IMR-90 (cell line): ENCODE measurements around the gene EXOC2. TPM values are rescaled to one million over a fixed set of nuclear protein-coding genes. Genes with fewer than 3 reads are reported as not detected.

Experiments
- ATAC-seq: fragments of 200-7000 bp; cut with Tn5 transposase; 2 replicates; pipeline ENCODE4 v1.9.1; 2020; ENCODE audit warnings: low read depth, mild to moderate bottlenecking, moderate library complexity
- BruUV-seq: library from RNA; stranded (reverse); fragments of 400-500 nt; replicated peaks from 2 replicates; lab custom pipeline; 2021; lab: Mats Ljungman, UMichigan
- CTCF ChIA-PET: fragments of 300-600 bp; formaldehyde crosslinking; extraction: SDS; loops from one replicate; lab custom pipeline; 2021; ENCODE audit warnings: antibody characterized with exemption; lab: Yijun Ruan, JAX
- POLR2A ChIA-PET: fragments of 300-600 bp; sonication (Branson Sonifier 250); formaldehyde crosslinking; loops from one replicate; lab custom pipeline; 2022; ENCODE audit warnings: antibody characterized with exemption; ENCODE audit not compliant: unreplicated experiment; lab: Charles Lee
- DNase-seq: peaks from one replicate; pipeline ENCODE4 v3.0.0; 2013
- H2AFZ ChIP-seq: replicated peaks from 2 replicates; pipeline ENCODE3; 2013; ENCODE audit warnings: low read length, mild to moderate bottlenecking; ENCODE audit not compliant: poor library complexity
- H2AK5ac ChIP-seq: 2 replicates; pipeline ENCODE4 v1.6.1; 2013; ENCODE audit warnings: low read depth, low read length, inconsistent platforms
- H2AK9ac ChIP-seq: replicated peaks from 2 replicates; pipeline ENCODE3; 2013; ENCODE audit warnings: mild to moderate bottlenecking, low read depth, low read length, moderate library complexity; ENCODE audit not compliant: poor library complexity
- H2BK120ac ChIP-seq: 2 replicates; pipeline ENCODE4 v1.6.1; 2013; ENCODE audit warnings: low read depth, low read length, inconsistent platforms
- H2BK15ac ChIP-seq: 3 replicates; pipeline ENCODE4 v1.6.1; 2013; ENCODE audit warnings: low read depth, low read length, inconsistent platforms
- H2BK20ac ChIP-seq: 2 replicates; pipeline ENCODE4 v1.6.1; 2013; ENCODE audit warnings: low read depth, mild to moderate bottlenecking, inconsistent platforms, low read length, moderate library complexity
- H2BK5ac ChIP-seq: 2 replicates; pipeline ENCODE4 v1.6.1; 2013; ENCODE audit warnings: mild to moderate bottlenecking, low read depth, low read length, inconsistent platforms; ENCODE audit not compliant: poor library complexity, severe bottlenecking
- H3K14ac ChIP-seq: replicated peaks from 2 replicates; pipeline ENCODE4 v1.6.1; 2013; ENCODE audit warnings: low read depth, low read length, inconsistent platforms
- H3K18ac ChIP-seq: 2 replicates; pipeline ENCODE4 v1.6.1; 2013; ENCODE audit warnings: low read depth, low read length, control low read depth
- H3K23ac ChIP-seq: 2 replicates; pipeline ENCODE4 v1.6.1; 2013; ENCODE audit warnings: low read depth, low read length, inconsistent platforms
- H3K27ac ChIP-seq: 2 replicates; pipeline ENCODE4 v1.5.1; 2013; ENCODE audit warnings: mild to moderate bottlenecking, control low read depth, low read length; ENCODE audit not compliant: insufficient read depth
- H3K27me3 ChIP-seq: 2 replicates; pipeline ENCODE4 v1.6.1; 2013; ENCODE audit warnings: low read length; ENCODE audit not compliant: control insufficient read depth, insufficient read depth
- H3K36me3 ChIP-seq: 2 replicates; pipeline ENCODE4 v1.6.1; 2013; ENCODE audit warnings: low read length, mixed read lengths; ENCODE audit not compliant: control insufficient read depth, insufficient read depth
- H3K4ac ChIP-seq: 2 replicates; pipeline ENCODE4 v1.6.1; 2013; ENCODE audit warnings: low read depth, low read length, inconsistent platforms
- H3K4me1 ChIP-seq: 2 replicates; pipeline ENCODE4 v1.6.1; 2013; ENCODE audit warnings: low read length, mixed read lengths; ENCODE audit not compliant: control insufficient read depth, insufficient read depth
- H3K4me2 ChIP-seq: 2 replicates; pipeline ENCODE4 v1.6.1; 2013; ENCODE audit warnings: low read depth, mild to moderate bottlenecking, control low read depth, low read length, moderate library complexity
- H3K4me3 ChIP-seq: 2 replicates; pipeline ENCODE4 v1.5.1; 2013; ENCODE audit warnings: low read depth, mild to moderate bottlenecking, control low read depth, low read length, moderate library complexity; ENCODE audit not compliant: insufficient read depth
- H3K56ac ChIP-seq: 2 replicates; pipeline ENCODE4 v1.6.1; 2013; ENCODE audit warnings: low read length, inconsistent platforms; ENCODE audit not compliant: insufficient read depth; ENCODE audit errors: extremely low read depth
- H3K79me1 ChIP-seq, 2 experiments: 2 replicates each; pipeline ENCODE4 v1.6.1; 2013; ENCODE audit warnings: low read length in 2 of 2, inconsistent platforms in 1 of 2, low read depth in 1 of 2
- H3K9ac ChIP-seq: 2 replicates; pipeline ENCODE4 v1.6.1; 2013; ENCODE audit warnings: low read depth, low read length, control low read depth
- H3K9me1 ChIP-seq: 2 replicates; pipeline ENCODE4 v1.6.1; 2013; ENCODE audit warnings: low read length, inconsistent platforms; ENCODE audit not compliant: insufficient read depth
- H3K9me3 ChIP-seq: 2 replicates; pipeline ENCODE4 v1.6.1; 2013; ENCODE audit warnings: low read length; ENCODE audit not compliant: control insufficient read depth, insufficient read depth
- H4K20me1 ChIP-seq: 2 replicates; pipeline ENCODE4 v1.6.1; 2013; ENCODE audit warnings: low read length, inconsistent platforms; ENCODE audit not compliant: insufficient read depth
- H4K5ac ChIP-seq: 2 replicates; pipeline ENCODE4 v1.6.1; 2013; ENCODE audit warnings: mild to moderate bottlenecking, low read depth, low read length, control low read depth
- H4K8ac ChIP-seq, 2 experiments: 2 replicates each; pipeline ENCODE4 v1.6.1; 2013; ENCODE audit warnings: low read depth in 2 of 2, low read length in 2 of 2, control low read depth in 1 of 2, inconsistent platforms in 1 of 2
- H4K91ac ChIP-seq: 2 replicates; pipeline ENCODE4 v1.6.1; 2013; ENCODE audit warnings: low read depth, low read length, inconsistent platforms; ENCODE audit not compliant: insufficient read depth
- BHLHE40 ChIP-seq: fragments of 150-350 bp; IDR thresholded peaks from 2 replicates; pipeline ENCODE4 v1.6.1; 2016; ENCODE audit warnings: mild to moderate bottlenecking, low read depth, low read length
- CEBPB ChIP-seq: IDR thresholded peaks from 2 replicates; pipeline ENCODE4 v1.6.1; 2012; ENCODE audit warnings: low read depth, low read length, improper control_type of control experiment
- CHD1 ChIP-seq: IDR thresholded peaks from 2 replicates; pipeline ENCODE4 v1.6.1; 2012; ENCODE audit warnings: low read depth, low read length, improper control_type of control experiment
- CTCF ChIP-seq: conservative IDR thresholded peaks from 2 replicates; pipeline ENCODE4 v1.5.1; 2012; ENCODE audit warnings: mild to moderate bottlenecking, low read depth, low read length, improper control_type of control experiment
- FOS ChIP-seq: fragments of 150-350 bp; IDR thresholded peaks from 2 replicates; pipeline ENCODE4 v1.6.1; 2016; ENCODE audit warnings: low read depth, low read length
- MAFK ChIP-seq: IDR thresholded peaks from 2 replicates; pipeline ENCODE4 v1.6.1; 2012; ENCODE audit warnings: low read depth, low read length, improper control_type of control experiment
- MAZ ChIP-seq: IDR thresholded peaks from 2 replicates; pipeline ENCODE4 v1.6.1; 2012; ENCODE audit warnings: low read depth, mild to moderate bottlenecking, low read length, improper control_type of control experiment, moderate library complexity, borderline replicate concordance
- MXI1 ChIP-seq: IDR thresholded peaks from 2 replicates; pipeline ENCODE4 v1.6.1; 2012; ENCODE audit warnings: low read depth, mild to moderate bottlenecking, low read length, moderate library complexity, borderline replicate concordance
- NFE2L2 ChIP-seq: fragments of 150-350 bp; IDR thresholded peaks from 2 replicates; pipeline ENCODE4 v1.6.1; 2016; ENCODE audit warnings: low read depth, mild to moderate bottlenecking, low read length
- POLR2A ChIP-seq: IDR thresholded peaks from 2 replicates; pipeline ENCODE4 v1.6.1; 2012; ENCODE audit warnings: mild to moderate bottlenecking, low read depth, low read length
- RAD21 ChIP-seq: IDR thresholded peaks from 2 replicates; pipeline ENCODE4 v1.6.1; 2012; ENCODE audit warnings: low read length, improper control_type of control experiment
- RCOR1 ChIP-seq: IDR thresholded peaks from 2 replicates; pipeline ENCODE4 v1.6.1; 2012; ENCODE audit warnings: mild to moderate bottlenecking, low read length, improper control_type of control experiment; ENCODE audit not compliant: insufficient replicate concordance
- RFX5 ChIP-seq: IDR thresholded peaks from 2 replicates; pipeline ENCODE4 v1.8.0; 2012; ENCODE audit warnings: low read depth, mild to moderate bottlenecking, low read length, moderate library complexity
- SMC3 ChIP-seq: fragments of 150-350 bp; IDR thresholded peaks from 2 replicates; pipeline ENCODE4 v1.6.1; 2016; ENCODE audit warnings: low read depth, mild to moderate bottlenecking, antibody characterized with exemption, low read length, moderate library complexity
- WGBS, 2 experiments: methylation state at CpG; one replicate each; pipeline versions ENCODE4 v1.1.5 to v1.1.7; 2013; ENCODE audit warnings: missing lambda C conversion rate in 2 of 2; ENCODE audit not compliant: insufficient read length in 1 of 2; ENCODE audit errors: extremely low coverage in 2 of 2; 5-methylcytosine and 5-hydroxymethylcytosine counted together
- dilution Hi-C: fragments of 300-500 bp; cut with HindIII; formaldehyde crosslinking; loops from one replicate; pipeline ENCODE4 v1.14.3; 2018; ENCODE audit warnings: low sequenced_read_pairs; ENCODE audit not compliant: unreplicated experiment
- in situ Hi-C: fragments of 300-500 bp; cut with MboI; formaldehyde crosslinking; loops from 3 replicates; pipeline ENCODE4 v1.14.3; 2019; ENCODE audit warnings: low sequenced_read_pairs, inconsistent platforms, mixed read lengths
- intact Hi-C: fragments of 100-400 bp; cut with micrococcal nuclease; formaldehyde crosslinking; loops from 2 replicates; pipeline ENCODE4 v1.10.0; 2022
- polyA plus RNA-seq, 3 experiments: library from polyadenylated mRNA; depleted of rRNA; stranded (reverse); fragments of >200 nt; gene quantifications; 2 replicates each; pipeline ENCODE4 v1.2.3, GENCODE V29; 2012; ENCODE audit warnings: low replicate concordance in 1 of 3
- total RNA-seq: library from RNA; depleted of rRNA; stranded (reverse); fragments of >200 nt; gene quantifications from 2 replicates; pipeline ENCODE4 v1.2.3, GENCODE V29; 2012
- TF ChIP-seq, protein P1 (sequence below): fragments of 150-350 bp; IDR thresholded peaks from 2 replicates; pipeline ENCODE4 v1.6.1; 2016; ENCODE audit warnings: low read depth, mild to moderate bottlenecking, low read length, moderate library complexity, borderline replicate concordance

EXOC2 gene
- total and polyA plus RNA-seq, 2 of the 4 experiments (the other 2 are of a cell fraction) = 13.1 to 37.3 TPM

DNA sequence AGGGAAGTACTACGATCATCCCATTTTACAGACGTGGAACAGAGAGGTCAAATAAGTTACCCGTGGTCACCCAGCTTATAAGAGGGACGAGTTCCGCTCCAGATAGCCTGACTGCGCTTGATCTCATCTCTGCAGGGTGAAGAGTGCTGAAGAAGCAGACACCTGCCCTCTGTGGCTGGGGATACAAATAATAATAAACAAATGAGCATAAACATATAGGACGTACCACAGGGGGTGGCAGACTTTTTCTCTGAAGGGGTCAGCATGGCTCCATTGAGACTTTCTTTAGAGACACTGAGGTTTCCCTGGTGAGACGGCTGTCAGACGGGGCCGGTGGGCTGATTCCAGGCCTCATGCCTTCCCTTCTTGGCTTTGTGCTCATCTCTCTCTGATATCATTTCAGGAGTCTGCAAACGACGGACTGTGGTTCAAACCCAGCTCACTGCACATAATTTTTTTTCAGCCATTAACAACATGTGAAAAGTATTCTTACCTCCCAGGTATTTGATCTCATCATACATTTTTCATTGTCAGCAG is 254.2 kb downstream of the EXOC2 start:
- Histone ChIP-seq H3K4ac (no peak overlapping the region), H4K5ac (no peak overlapping the region), H3K14ac (no peak overlapping the region), H3K79me1 (no peaks in the 10 kb centered on the region), H2AK5ac (no peak overlapping the region), H2BK120ac (no peak overlapping the region), H3K36me3 (no peaks in the 10 kb centered on the region), H3K9ac (no peak overlapping the region), H2AK9ac (no peak overlapping the region), H3K23ac (no peak overlapping the region), H3K27me3 (peaks cover 18% of the 10 kb centered on the region), H3K4me1 (peaks cover 3% of the 10 kb centered on the region; the same call in 1 of the 2 replicates), H3K4me3 (no peak overlapping the region), H3K27ac (no peak overlapping the region), H2BK20ac (no peak overlapping the region), H3K56ac (no peak overlapping the region), H3K9me3 (no peaks in the 10 kb centered on the region), H4K91ac (no peak overlapping the region), H4K20me1 (no peaks in the 10 kb centered on the region), H3K4me2 (no peak overlapping the region), H2BK5ac (no peak overlapping the region), H3K9me1 (no peaks in the 10 kb centered on the region), H2BK15ac (no peak overlapping the region), H3K18ac (no peak overlapping the region), H2AFZ (no peak overlapping the region), H4K8ac (no peak overlapping the region)
- in situ Hi-C loops (no loop called here), dilution Hi-C loops (no loop called here), intact Hi-C loops (no loop called here)
- WGBS, 2 experiments = 65% methylated on average over 8 of the region's 12 CpGs; no CpG with 5 or more reads in 1 of the 2 experiments
- TF ChIP-seq NFE2L2 (no peak), RCOR1 (no peak), MAZ (no peak), SMC3 (no peak), CEBPB (no peak), CTCF (no peak), BHLHE40 (no peak), RFX5 (no peak), CHD1 (no peak), FOS (no peak), POLR2A (no peak), MXI1 (no peak), MAFK (no peak), RAD21 (no peak)
- TF ChIP-seq, protein P1, sequence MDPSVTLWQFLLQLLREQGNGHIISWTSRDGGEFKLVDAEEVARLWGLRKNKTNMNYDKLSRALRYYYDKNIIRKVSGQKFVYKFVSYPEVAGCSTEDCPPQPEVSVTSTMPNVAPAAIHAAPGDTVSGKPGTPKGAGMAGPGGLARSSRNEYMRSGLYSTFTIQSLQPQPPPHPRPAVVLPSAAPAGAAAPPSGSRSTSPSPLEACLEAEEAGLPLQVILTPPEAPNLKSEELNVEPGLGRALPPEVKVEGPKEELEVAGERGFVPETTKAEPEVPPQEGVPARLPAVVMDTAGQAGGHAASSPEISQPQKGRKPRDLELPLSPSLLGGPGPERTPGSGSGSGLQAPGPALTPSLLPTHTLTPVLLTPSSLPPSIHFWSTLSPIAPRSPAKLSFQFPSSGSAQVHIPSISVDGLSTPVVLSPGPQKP = no peak
- CTCF ChIA-PET = no interaction called here
- BruUV-seq = no TSS peak
- no peak for DNase-seq
- POLR2A ChIA-PET = no interaction called here
- ATAC-seq = no peak
